ENCODE results near the gene TSPAN3. TPM values are rescaled to one million over a fixed set of nuclear protein-coding genes. Genes with fewer than 3 reads are reported as not detected.
A peak's percentile ranks its signal among the peaks of the same experiment; 100 is the strongest.

Gene TSPAN3
- total RNA-seq, 6 experiments from 2014 or later: 35.6 to 103 (median 63.2) TPM

GRCh38 chr15:77115179-77115578 lies 44.3 kb upstream of the TSPAN3 start:
- no peak for ATAC-seq
- no peaks in the 10 kb centered on the region for H3K9me3 ChIP-seq
- WGBS (ENCODE audit: insufficient coverage, low coverage, low lambda C conversion rate, missing lambda C conversion rate): 88% methylated on average over 4 of the region's 4 CpGs
- H3K27me3 ChIP-seq: no peaks in the 10 kb centered on the region
- peaks cover 0 to 5% (median 0%) of the 10 kb centered on the region in 4 donors for H3K36me3 ChIP-seq
- no peak overlapping the region for H3K27ac ChIP-seq
- no peak overlapping the region for H3K4me3 ChIP-seq
- intact Hi-C loops (cut with DNase I): loop anchor here in 1 of 2 donors (10.0 kb wide), 1 partner anchor 380 kb away; no protein-coding TSS in a partner anchor
- TF ChIP-seq POLR2A (IDR thresholded peaks at IDR 0.05) (no peak), CTCF (IDR thresholded peaks at IDR 0.05) (no peak)
- no peaks in the 10 kb centered on the region for H3K4me1 ChIP-seq
- no peak for DNase-seq

- WGBS (ENCODE audit: insufficient coverage, low coverage, low lambda C conversion rate, missing lambda C conversion rate): 40% methylated on average over 1 of the region's 2 CpGs
- Histone ChIP-seq H3K4me3 (no peak overlapping the region), H3K27ac (no peak overlapping the region), H3K27me3 (no peaks in the 10 kb centered on the region), H3K36me3 (peaks cover 0 to 5% (median 0%) of the 10 kb centered on the region in 4 donors), H3K4me1 (no peaks in the 10 kb centered on the region), H3K9me3 (no peaks in the 10 kb centered on the region)
- intact Hi-C loops (cut with DNase I): loop anchor here in 1 of 2 donors (10.0 kb wide), 1 partner anchor 382 kb away; no protein-coding TSS in a partner anchor
- no peak for DNase-seq
- ATAC-seq: peak in 1 of 4 donors; percentile 28
- no peak for TF ChIP-seq POLR2A (IDR thresholded peaks at IDR 0.05)
- TF ChIP-seq CTCF (IDR thresholded peaks at IDR 0.05): no peak
Observed at GRCh38 chr15:77112838-77113504, 42.1 kb upstream of the TSPAN3 start.

GRCh38 chr15:77111789-77112188 lies 40.9 kb upstream of the TSPAN3 start:
- intact Hi-C loops (cut with DNase I): loop anchor here in 1 of 2 donors (10.0 kb wide), 1 partner anchor 383 kb away; no protein-coding TSS in a partner anchor
- DNase-seq (no peak), ATAC-seq (no peak)
- Histone ChIP-seq H3K4me3 (no peak overlapping the region), H3K27ac (no peak overlapping the region), H3K27me3 (no peaks in the 10 kb centered on the region), H3K9me3 (no peaks in the 10 kb centered on the region), H3K4me1 (no peaks in the 10 kb centered on the region), H3K36me3 (peaks cover 0 to 5% (median 0%) of the 10 kb centered on the region in 4 donors)
- no peak for TF ChIP-seq CTCF (IDR thresholded peaks at IDR 0.05)
- no peak for TF ChIP-seq POLR2A (IDR thresholded peaks at IDR 0.05)
- 89% methylated on average over 1 of the region's 3 CpGs for WGBS (ENCODE audit: insufficient coverage, low coverage, low lambda C conversion rate, missing lambda C conversion rate)

GRCh38 chr15:77107531-77108355 lies 36.8 kb upstream of the TSPAN3 start:
- TF ChIP-seq POLR2A (IDR thresholded peaks at IDR 0.05): no peak
- TF ChIP-seq CTCF (IDR thresholded peaks at IDR 0.05): peak; percentile 48 to 71 (median 58)
- ATAC-seq (peak; percentile 79 to 88 (median 84)), DNase-seq (peak in 2 of 3 donors; percentile 48 to 59)
- Histone ChIP-seq H3K27me3 (no peaks in the 10 kb centered on the region), H3K4me1 (no peaks in the 10 kb centered on the region), H3K4me3 (no peak overlapping the region), H3K9me3 (no peaks in the 10 kb centered on the region), H3K36me3 (no peaks in the 10 kb centered on the region), H3K27ac (no peak overlapping the region)
- WGBS (ENCODE audit: insufficient coverage, low coverage, low lambda C conversion rate, missing lambda C conversion rate): 40% methylated on average over 6 of the region's 9 CpGs
- intact Hi-C loops (cut with DNase I): no loop called here
